ENCODE data around the gene EIF1AY. TPM values are rescaled to one million over a fixed set of nuclear protein-coding genes. Genes with fewer than 3 reads are reported as not detected.

The EIF1AY gene
- total and polyA plus RNA-seq, 2 of the 13 experiments (the other 11 are each of a cell fraction or from before 2014, with no cell fraction given): 20.9 to 53.2 TPM

DNA sequence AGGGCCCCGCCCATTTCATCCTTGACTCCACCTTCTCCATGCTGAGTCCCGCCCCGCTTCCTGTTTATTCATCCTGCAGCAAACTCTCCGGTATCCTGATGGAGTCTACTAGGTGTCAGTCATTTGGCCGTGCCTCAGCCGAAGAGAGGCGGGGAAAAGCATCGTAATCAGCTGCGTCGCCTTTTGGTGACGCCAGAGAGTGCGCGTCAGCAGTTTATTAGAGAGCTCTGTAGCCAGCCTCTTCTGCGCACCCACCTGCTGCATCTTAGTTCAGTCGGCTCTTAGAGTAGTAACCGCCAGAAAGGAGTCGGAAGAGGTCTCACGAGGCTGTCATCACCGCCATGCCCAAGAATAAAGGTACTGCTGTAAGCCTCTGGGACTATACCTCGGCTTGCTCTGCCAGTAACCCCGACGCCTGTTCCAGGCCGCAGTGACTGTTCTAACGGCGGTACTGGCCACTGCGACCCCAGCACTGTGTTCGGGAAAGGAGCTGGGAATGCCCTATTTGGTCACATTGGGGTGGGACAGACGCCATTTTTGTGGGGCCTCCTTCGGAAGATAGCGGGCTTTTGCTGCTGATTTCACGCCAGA is at the start of gene EIF1AY (continued):
- TF ChIP-seq RFX5 (IDR thresholded peaks at IDR 0.05; ENCODE audit: low read depth, low read length): peak; percentile 61; the same call in 1 of the 2 replicates
- peak; percentile 92 for TF ChIP-seq MAFF (IDR thresholded peaks at IDR 0.05; ENCODE audit: low read depth, low read length)
- TF ChIP-seq, protein P1, sequence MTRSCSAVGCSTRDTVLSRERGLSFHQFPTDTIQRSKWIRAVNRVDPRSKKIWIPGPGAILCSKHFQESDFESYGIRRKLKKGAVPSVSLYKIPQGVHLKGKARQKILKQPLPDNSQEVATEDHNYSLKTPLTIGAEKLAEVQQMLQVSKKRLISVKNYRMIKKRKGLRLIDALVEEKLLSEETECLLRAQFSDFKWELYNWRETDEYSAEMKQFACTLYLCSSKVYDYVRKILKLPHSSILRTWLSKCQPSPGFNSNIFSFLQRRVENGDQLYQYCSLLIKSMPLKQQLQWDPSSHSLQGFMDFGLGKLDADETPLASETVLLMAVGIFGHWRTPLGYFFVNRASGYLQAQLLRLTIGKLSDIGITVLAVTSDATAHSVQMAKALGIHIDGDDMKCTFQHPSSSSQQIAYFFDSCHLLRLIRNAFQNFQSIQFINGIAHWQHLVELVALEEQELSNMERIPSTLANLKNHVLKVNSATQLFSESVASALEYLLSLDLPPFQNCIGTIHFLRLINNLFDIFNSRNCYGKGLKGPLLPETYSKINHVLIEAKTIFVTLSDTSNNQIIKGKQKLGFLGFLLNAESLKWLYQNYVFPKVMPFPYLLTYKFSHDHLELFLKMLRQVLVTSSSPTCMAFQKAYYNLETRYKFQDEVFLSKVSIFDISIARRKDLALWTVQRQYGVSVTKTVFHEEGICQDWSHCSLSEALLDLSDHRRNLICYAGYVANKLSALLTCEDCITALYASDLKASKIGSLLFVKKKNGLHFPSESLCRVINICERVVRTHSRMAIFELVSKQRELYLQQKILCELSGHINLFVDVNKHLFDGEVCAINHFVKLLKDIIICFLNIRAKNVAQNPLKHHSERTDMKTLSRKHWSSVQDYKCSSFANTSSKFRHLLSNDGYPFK (CRISPR knock-in tag; IDR thresholded peaks at IDR 0.05; ENCODE audit: borderline replicate concordance): peak; percentile 88
- no peak for TF ChIP-seq SRF (IDR thresholded peaks at IDR 0.05; ENCODE audit: low read depth, low read length)
- no peak for TF ChIP-seq PAF1 (CRISPR knock-in tag; IDR thresholded peaks at IDR 0.05)
- TF ChIP-seq ELF4 (CRISPR knock-in tag; IDR thresholded peaks at IDR 0.05; ENCODE audit: borderline replicate concordance): no peak
- TF ChIP-seq ZMAT5 (CRISPR knock-in tag; IDR thresholded peaks at IDR 0.05; ENCODE audit: borderline replicate concordance, low read depth): no peak
- no peak for TF ChIP-seq FIP1L1 (IDR thresholded peaks at IDR 0.05; ENCODE audit: borderline replicate concordance, insufficient read depth, low read depth, low read length)
- TF ChIP-seq NR0B2 (CRISPR knock-in tag; IDR thresholded peaks at IDR 0.05): no peak
- TF ChIP-seq ZSCAN22 (CRISPR knock-in tag; IDR thresholded peaks at IDR 0.05): no peak
- TF ChIP-seq CC2D1A (CRISPR knock-in tag; IDR thresholded peaks at IDR 0.05): 0 out of 2 replicates have a peak, but pooled peaks have one; percentile 17
- no peak for TF ChIP-seq ZNF569 (CRISPR knock-in tag; IDR thresholded peaks at IDR 0.05; ENCODE audit: borderline replicate concordance)
- no peak for TF ChIP-seq RERE (CRISPR knock-in tag; IDR thresholded peaks at IDR 0.05; ENCODE audit: low read depth)
- TF ChIP-seq, protein P2, sequence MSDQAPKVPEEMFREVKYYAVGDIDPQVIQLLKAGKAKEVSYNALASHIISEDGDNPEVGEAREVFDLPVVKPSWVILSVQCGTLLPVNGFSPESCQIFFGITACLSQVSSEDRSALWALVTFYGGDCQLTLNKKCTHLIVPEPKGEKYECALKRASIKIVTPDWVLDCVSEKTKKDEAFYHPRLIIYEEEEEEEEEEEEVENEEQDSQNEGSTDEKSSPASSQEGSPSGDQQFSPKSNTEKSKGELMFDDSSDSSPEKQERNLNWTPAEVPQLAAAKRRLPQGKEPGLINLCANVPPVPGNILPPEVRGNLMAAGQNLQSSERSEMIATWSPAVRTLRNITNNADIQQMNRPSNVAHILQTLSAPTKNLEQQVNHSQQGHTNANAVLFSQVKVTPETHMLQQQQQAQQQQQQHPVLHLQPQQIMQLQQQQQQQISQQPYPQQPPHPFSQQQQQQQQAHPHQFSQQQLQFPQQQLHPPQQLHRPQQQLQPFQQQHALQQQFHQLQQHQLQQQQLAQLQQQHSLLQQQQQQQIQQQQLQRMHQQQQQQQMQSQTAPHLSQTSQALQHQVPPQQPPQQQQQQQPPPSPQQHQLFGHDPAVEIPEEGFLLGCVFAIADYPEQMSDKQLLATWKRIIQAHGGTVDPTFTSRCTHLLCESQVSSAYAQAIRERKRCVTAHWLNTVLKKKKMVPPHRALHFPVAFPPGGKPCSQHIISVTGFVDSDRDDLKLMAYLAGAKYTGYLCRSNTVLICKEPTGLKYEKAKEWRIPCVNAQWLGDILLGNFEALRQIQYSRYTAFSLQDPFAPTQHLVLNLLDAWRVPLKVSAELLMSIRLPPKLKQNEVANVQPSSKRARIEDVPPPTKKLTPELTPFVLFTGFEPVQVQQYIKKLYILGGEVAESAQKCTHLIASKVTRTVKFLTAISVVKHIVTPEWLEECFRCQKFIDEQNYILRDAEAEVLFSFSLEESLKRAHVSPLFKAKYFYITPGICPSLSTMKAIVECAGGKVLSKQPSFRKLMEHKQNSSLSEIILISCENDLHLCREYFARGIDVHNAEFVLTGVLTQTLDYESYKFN (CRISPR knock-in tag; conservative IDR thresholded peaks at IDR 0.05): no peak; the same call in 1 of the 2 replicates
- TF ChIP-seq, protein P3, sequence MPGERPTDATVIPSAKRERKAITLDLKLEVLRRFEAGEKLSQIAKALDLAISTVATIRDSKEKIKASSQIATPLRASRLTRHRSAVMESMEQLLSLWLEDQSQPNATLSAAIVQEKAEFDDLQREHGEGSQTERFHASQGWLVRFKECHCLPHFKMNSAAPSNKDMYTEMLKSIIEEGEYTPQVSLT (CRISPR knock-in tag; IDR thresholded peaks at IDR 0.05; ENCODE audit: borderline replicate concordance, low read depth): no peak

Measured in HepG2 (cell line).